GM12892 (cell line): ENCODE results near the gene ADPRH.
A peak's percentile ranks its signal among the peaks of the same experiment; 100 is the strongest.
"Not testable (repeated sequence)": the region's sequence is repeated elsewhere in the genome, so short reads cannot be mapped to it uniquely, and the experiment has no call there.

ENCODE experiments used
- DNase-seq: peaks from one replicate; pipeline ENCODE4 v3.0.0; 2011; ENCODE audit not compliant: insufficient read length
- FAIRE-seq: peaks from 2 replicates; lab custom pipeline; 2011; peaks lifted over from hg19 to GRCh38; lab: Jason Lieb, UNC
- POLR2A ChIP-seq: IDR thresholded peaks from 2 replicates; pipeline ENCODE4 v1.6.1; 2011; ENCODE audit warnings: low read depth, low read length, control low read depth
- POLR2AphosphoS5 ChIP-seq: IDR thresholded peaks from 2 replicates; pipeline ENCODE4 v1.6.1; 2011; ENCODE audit warnings: low read depth, low read length, control low read depth
- TAF1 ChIP-seq: IDR thresholded peaks from 2 replicates; pipeline ENCODE4 v1.6.1; 2011; ENCODE audit warnings: low read depth, mild to moderate bottlenecking, control low read depth, low read length, borderline replicate concordance

The ADPRH gene

GRCh38 chr3:119588112-119588511, 8.8 kb downstream of the ADPRH start:
- peak; percentile 78 for FAIRE-seq
- DNase-seq: no peak
- TF ChIP-seq POLR2AphosphoS5 (no peak), POLR2A (no peak), TAF1 (no peak)

GRCh38 chr3:119589102-119589773, 9.9 kb downstream of the ADPRH start:
- DNase-seq: no peak
- TF ChIP-seq TAF1 (no peak), POLR2AphosphoS5 (no peak), POLR2A (no peak)
- no peak for FAIRE-seq

- no peak for FAIRE-seq
Measured at GRCh38 chr3:119590706-119591105, 11.4 kb downstream of the ADPRH start.

GRCh38 chr3:119592861-119593260, 13.6 kb downstream of the ADPRH start:
- DNase-seq (no peak), FAIRE-seq (no peak)
- TF ChIP-seq TAF1 (no peak), POLR2A (no peak), POLR2AphosphoS5 (no peak)

More at GRCh38 chr3:119590706-119591105, 11.4 kb downstream of the ADPRH start:
- no peak for DNase-seq
- no peak for TF ChIP-seq POLR2A
- no peak for TF ChIP-seq POLR2AphosphoS5
- TF ChIP-seq TAF1: no peak

GRCh38 chr3:119594066-119594465, 14.8 kb downstream of the ADPRH start:
- DNase-seq (no peak), FAIRE-seq (no peak)
- TF ChIP-seq POLR2AphosphoS5: no peak
- no peak for TF ChIP-seq POLR2A
- TF ChIP-seq TAF1: no peak

GRCh38 chr3:119594929-119595328, 15.6 kb downstream of the ADPRH start:
- FAIRE-seq, DNase-seq: not testable (repeated sequence)

GRCh38 chr3:119595639-119596334, 16.5 kb downstream of the ADPRH start:
- TF ChIP-seq POLR2AphosphoS5: no peak
- no peak for TF ChIP-seq TAF1
- no peak for TF ChIP-seq POLR2A
- FAIRE-seq (peak; percentile 80), DNase-seq (no peak)

- no peak for DNase-seq
- FAIRE-seq: peak; percentile 80
- TF ChIP-seq TAF1: no peak
- TF ChIP-seq POLR2A: no peak
- no peak for TF ChIP-seq POLR2AphosphoS5
Measured at GRCh38 chr3:119596398-119596797, 17.1 kb downstream of the ADPRH start.

- TF ChIP-seq POLR2AphosphoS5: peak; percentile 28
- no peak for TF ChIP-seq TAF1
- 0 out of 2 replicates have a peak, but pooled peaks have one; percentile 17 for TF ChIP-seq POLR2A
- no peak for DNase-seq
- FAIRE-seq: peak; percentile 48
Measured at GRCh38 chr3:119597548-119598288, 18.4 kb downstream of the ADPRH start, which contains the start of gene PLA1A. TSS of gene PLA1A (plus strand) at chr3:119597885. CDS start at chr3:119597914, 29 bp downstream.

- FAIRE-seq: peak; percentile 92
- TF ChIP-seq POLR2A: 0 out of 2 replicates have a peak, but pooled peaks have one; percentile 17
- TF ChIP-seq TAF1: peak; percentile 15; the same call in 1 of the 2 replicates
- TF ChIP-seq POLR2AphosphoS5: no peak
- no peak for DNase-seq
Measured at GRCh38 chr3:119598410-119599098, 19.3 kb downstream of the ADPRH start.
